Activated naive CD8-positive, alpha-beta T cell treated with anti-CD3 and anti-CD28 coated beads for 36 hours (primary cell): ENCODE results near the gene IL17RC. TPM values are rescaled to one million over a fixed set of nuclear protein-coding genes. Genes with fewer than 3 reads are reported as not detected.

Experiments used
- DNase-seq: peaks from one replicate; pipeline ENCODE4 v3.0.0; 2021
- H3K27ac Mint-ChIP-seq: one replicate; pipeline ENCODE4 v1.8.0; 2022; ENCODE audit warnings: mild to moderate bottlenecking, moderate library complexity, mixed read lengths
- H3K27me3 Mint-ChIP-seq: one replicate; pipeline ENCODE4 v1.8.0; 2022; ENCODE audit warnings: mild to moderate bottlenecking, mixed read lengths
- H3K36me3 Mint-ChIP-seq: one replicate; pipeline ENCODE4 v1.8.0; 2021; ENCODE audit warnings: mild to moderate bottlenecking, mixed read lengths
- H3K4me1 Mint-ChIP-seq: one replicate; pipeline ENCODE4 v1.8.0; 2021; ENCODE audit warnings: mixed read lengths
- H3K4me3 Mint-ChIP-seq: one replicate; pipeline ENCODE4 v1.8.0; 2022; ENCODE audit warnings: mild to moderate bottlenecking, moderate library complexity, mixed read lengths
- H3K9me3 Mint-ChIP-seq: one replicate; pipeline ENCODE4 v1.8.0; 2022; ENCODE audit warnings: mixed read lengths
- total RNA-seq, 2 experiments: library from RNA; stranded (reverse); gene quantifications; one replicate each; pipeline ENCODE4 v1.2.3, GENCODE V29; 2021

The IL17RC gene
- total RNA-seq, 2 experiments from 2014 or later = 0.36 to 0.60 TPM

DNA sequence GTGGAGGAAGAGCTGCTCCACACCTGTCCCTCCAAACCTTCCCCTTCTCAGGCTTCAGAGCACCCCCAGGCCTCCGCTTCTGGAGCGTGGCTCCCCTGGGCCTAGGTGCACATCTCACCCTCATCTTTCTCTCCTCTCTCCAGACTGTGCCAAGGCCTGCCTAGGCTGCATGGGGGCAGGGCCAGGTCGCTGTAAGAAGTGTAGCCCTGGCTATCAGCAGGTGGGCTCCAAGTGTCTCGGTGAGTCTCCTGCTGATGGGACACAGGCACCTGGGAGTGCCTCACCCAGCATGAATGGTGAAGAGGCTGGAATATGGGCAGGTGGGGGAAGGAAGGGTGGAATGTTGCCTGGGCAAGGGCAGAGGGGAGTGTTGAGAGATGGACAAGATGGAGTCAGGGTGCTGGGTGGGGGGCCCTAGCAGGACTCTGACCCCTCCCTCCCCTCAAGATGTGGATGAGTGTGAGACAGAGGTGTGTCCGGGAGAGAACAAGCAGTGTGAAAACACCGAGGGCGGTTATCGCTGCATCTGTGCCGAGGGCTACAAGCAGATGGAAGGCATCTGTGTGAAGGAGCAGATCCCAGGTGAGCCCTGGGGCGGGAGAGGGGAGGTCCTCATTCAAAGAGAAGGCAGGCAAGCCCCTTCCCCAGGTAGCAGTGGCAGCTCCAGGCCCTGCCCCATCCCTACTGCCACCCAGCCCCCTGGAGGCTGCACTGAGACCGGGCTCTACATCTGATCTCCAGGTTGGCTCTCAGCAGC lies 26.2 kb downstream of the IL17RC start:
- Mint-ChIP-seq H3K27me3 (no peaks in the 10 kb centered on the region), H3K9me3 (no peaks in the 10 kb centered on the region), H3K27ac (no peak overlapping the region), H3K36me3 (peaks cover 10% of the 10 kb centered on the region), H3K4me3 (no peak overlapping the region), H3K4me1 (no peaks in the 10 kb centered on the region)
- no peak for DNase-seq

DNA sequence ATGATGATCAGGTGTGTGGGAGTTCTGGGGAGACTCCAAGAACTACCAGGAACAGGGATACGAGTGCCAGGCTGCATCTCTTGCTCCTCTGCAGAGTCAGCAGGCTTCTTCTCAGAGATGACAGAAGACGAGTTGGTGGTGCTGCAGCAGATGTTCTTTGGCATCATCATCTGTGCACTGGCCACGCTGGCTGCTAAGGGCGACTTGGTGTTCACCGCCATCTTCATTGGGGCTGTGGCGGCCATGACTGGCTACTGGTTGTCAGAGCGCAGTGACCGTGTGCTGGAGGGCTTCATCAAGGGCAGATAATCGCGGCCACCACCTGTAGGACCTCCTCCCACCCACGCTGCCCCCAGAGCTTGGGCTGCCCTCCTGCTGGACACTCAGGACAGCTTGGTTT lies 27.4 kb downstream of the IL17RC start:
- Mint-ChIP-seq H3K27ac (no peak overlapping the region), H3K4me3 (no peak overlapping the region), H3K4me1 (no peaks in the 10 kb centered on the region), H3K9me3 (no peaks in the 10 kb centered on the region), H3K27me3 (no peaks in the 10 kb centered on the region), H3K36me3 (peaks cover 10% of the 10 kb centered on the region)
- DNase-seq = no peak

DNA sequence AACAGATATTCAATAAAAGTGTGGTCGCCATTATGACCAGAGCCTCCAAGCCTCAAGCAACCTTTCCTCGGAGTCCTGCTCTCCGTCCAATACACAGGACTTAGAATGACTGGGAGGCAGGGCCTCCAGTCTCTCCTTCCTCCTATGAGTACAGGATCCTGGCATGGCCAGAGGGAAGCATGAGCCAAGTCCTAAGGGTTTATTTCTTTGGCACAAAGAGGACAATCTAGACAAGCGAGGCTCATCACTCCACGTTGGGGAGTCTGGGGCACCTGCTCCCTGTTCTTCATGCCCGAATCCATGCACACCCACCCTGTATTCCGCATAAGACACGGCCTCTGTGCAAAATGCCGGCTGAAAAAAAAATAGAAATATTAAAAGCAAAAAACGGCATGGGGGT lies 28.5 kb downstream of the IL17RC start:
- no peak for DNase-seq
- Mint-ChIP-seq H3K4me1 (no peaks in the 10 kb centered on the region), H3K27me3 (no peaks in the 10 kb centered on the region), H3K9me3 (no peaks in the 10 kb centered on the region), H3K4me3 (no peak overlapping the region), H3K36me3 (peaks cover 10% of the 10 kb centered on the region), H3K27ac (no peak overlapping the region)

DNA sequence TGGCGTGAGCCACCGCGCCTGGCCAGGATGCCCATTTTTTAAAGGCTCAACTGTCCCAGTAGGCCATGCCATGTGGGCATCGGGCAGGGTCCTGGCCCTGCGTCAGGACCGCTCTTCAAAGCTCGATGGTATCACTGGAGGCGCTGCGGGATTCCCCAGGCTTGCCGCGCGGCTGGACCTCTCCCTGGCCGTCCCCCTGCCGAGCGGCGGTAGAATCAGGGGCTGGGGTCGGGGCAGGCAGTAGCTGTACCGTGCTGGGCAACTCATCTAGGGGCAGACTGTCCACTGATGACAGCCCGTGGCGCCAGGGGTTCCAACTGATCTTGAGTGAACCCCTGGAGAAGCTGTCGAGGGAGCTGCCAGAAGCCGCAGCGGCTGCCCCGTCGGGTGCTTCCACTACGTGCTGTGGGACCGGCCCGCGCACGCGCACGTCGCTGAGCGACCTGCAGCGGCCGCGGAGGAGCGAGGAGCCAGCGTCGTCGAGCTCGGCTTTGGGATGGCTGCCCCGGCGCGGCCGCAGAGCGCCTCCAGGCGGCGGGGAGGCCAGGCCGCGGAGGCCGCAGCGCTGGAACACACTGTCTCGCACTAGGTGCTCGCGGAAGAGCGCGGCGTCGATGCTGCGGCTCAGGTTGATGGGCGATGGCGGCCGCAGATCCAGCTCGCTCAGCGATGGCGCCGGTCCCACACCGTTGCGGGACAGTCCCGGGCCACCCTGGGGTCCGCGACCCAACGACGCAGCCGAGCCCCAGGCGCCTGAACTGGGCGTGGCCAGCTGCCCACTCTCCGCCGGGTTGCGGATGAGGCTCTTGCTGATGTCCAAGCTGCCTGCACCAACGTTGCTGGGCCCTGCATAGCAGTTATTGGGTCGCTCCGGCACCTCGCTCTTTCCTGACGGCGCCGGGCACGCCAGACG lies 29.5 kb downstream of the IL17RC start:
- H3K27ac Mint-ChIP-seq = peak overlapping the region; percentile 83

DNA sequence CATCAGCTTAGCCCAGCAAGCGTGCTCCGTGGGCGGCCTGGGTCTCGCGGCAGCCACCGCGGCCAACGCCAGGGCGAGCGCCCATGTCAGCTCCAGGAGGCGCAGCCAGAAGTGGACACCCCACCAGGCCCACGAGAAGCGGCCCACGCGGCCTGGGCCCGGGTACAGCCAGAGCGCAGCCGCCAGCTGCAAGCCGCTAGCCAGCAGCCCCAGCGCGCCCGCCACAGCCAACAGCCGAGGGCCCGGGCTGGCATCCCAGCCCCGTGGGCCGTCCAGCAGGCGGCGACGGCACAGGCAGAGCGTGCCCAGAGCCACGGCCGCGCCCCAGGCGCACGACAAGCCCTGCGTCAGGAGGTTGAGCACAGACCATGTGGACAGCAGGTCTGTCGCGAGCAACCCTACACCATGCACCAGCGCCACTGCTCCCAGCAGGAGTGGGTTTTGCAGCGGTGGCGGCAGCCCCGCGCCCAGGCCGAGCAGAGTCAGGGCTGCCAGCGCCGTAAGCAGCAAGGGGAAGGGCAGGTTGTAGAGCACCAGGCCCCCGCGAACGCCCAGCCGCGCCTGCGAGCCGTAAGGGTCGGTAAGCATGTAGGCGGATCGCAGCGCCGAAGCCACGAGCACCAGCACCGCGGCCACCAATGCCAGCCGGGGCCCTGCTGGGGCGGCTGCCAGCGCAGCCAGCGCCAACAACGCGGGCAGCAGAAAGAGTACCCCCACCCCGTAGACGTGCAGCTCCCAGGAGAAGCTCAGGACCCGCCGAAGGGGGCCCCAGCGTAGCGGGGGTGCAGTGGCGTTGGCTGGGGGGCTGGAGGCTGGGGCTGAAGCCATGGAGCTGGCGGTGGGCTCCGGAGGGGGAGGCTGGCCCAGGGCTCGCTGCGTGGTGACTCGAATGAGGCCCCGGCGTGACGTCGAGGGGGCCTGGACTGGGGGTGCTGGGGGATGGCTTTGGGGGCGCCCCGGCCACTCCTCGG lies 30.4 kb downstream of the IL17RC start:
- Mint-ChIP-seq H3K4me3 (no peak overlapping the region), H3K9me3 (no peaks in the 10 kb centered on the region), H3K27me3 (no peaks in the 10 kb centered on the region), H3K4me1 (peaks cover 11% of the 10 kb centered on the region), H3K36me3 (peaks cover 11% of the 10 kb centered on the region), H3K27ac (no peak overlapping the region)
- DNase-seq = no peak

More for the DNA sequence above, 29.5 kb downstream of the IL17RC start:
- no peaks in the 10 kb centered on the region for H3K9me3 Mint-ChIP-seq
- H3K4me3 Mint-ChIP-seq = peak overlapping the region; percentile 78
- H3K4me1 Mint-ChIP-seq = peaks cover 8% of the 10 kb centered on the region
- H3K36me3 Mint-ChIP-seq = peaks cover 11% of the 10 kb centered on the region
- peak; percentile 87 for DNase-seq
- H3K27me3 Mint-ChIP-seq = no peaks in the 10 kb centered on the region

DNA sequence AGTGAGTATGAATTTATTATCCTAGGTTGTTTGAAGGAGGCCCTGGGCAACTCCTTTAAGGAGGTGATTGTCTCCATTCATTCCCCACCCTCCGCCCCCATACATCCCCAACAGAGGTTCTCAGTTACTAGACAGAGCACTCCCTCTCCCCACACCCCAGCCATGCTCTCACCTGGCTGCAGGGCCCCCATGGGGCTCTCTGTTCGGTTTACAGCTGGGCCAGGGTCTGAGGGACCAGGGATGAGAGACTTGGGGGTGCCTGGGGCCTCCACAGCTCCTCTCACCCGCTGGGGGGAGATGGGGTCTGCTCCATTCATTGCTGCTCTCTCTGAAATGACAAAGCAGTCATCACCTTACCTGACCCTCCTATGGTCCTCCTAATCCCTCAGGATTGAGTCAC lies 31.7 kb downstream of the IL17RC start:
- H3K9me3 Mint-ChIP-seq = no peaks in the 10 kb centered on the region
- no peak for DNase-seq
- peaks cover 11% of the 10 kb centered on the region for H3K4me1 Mint-ChIP-seq
- H3K4me3 Mint-ChIP-seq = no peak overlapping the region
- H3K36me3 Mint-ChIP-seq = peaks cover 11% of the 10 kb centered on the region
- H3K27me3 Mint-ChIP-seq = no peaks in the 10 kb centered on the region
- no peak overlapping the region for H3K27ac Mint-ChIP-seq

DNA sequence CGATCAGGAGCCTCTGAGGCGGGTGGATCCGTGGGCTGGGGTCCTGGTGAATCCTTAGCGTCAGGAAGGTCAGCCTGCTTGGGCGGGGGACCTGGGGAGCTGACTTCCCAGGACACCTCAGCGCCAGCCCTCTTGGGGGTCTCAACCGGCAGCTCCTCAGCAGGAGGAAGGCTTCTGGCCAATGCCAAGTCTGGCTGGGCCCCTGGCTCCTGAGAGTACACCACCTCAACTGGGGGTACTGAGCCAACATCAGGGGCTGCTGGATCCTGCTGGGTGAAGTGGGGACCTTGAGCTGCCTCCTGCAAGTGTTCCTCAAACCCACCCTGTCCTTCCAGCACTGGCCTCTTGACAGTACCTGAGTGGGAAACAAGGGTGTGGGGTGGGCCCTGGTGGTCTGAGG lies 32.2 kb downstream of the IL17RC start:
- H3K4me1 Mint-ChIP-seq = peaks cover 11% of the 10 kb centered on the region
- H3K4me3 Mint-ChIP-seq = no peak overlapping the region
- peaks cover 10% of the 10 kb centered on the region for H3K36me3 Mint-ChIP-seq

DNA sequence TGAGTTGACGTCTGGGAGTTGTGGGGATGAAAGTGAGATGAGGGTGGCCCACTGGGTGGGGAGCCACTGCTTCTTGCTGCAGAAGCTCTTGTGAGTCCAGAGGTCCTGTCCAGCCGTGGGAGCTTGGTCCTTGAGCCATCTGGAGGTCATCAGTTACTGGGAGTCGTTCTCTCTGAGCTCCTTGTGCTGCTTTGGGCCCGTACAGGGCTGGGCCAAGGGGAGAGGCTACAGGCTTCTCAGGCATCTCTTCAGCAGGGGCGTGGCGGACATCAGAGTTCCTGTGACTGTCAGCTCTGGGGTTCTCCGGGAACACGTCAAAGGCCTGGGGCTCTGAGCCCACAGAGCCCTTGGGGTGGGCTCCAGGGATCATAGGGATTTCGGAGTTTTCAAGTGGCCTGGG lies 32.7 kb downstream of the IL17RC start:
- peaks cover 7% of the 10 kb centered on the region for H3K36me3 Mint-ChIP-seq
- no peaks in the 10 kb centered on the region for H3K27me3 Mint-ChIP-seq
- no peak for DNase-seq
- peaks cover 11% of the 10 kb centered on the region for H3K4me1 Mint-ChIP-seq
- no peaks in the 10 kb centered on the region for H3K9me3 Mint-ChIP-seq
- no peak overlapping the region for H3K27ac Mint-ChIP-seq
- H3K4me3 Mint-ChIP-seq = no peak overlapping the region

More for the DNA sequence above, 32.2 kb downstream of the IL17RC start:
- Mint-ChIP-seq H3K27ac (no peak overlapping the region), H3K27me3 (no peaks in the 10 kb centered on the region), H3K9me3 (no peaks in the 10 kb centered on the region)
- no peak for DNase-seq

DNA sequence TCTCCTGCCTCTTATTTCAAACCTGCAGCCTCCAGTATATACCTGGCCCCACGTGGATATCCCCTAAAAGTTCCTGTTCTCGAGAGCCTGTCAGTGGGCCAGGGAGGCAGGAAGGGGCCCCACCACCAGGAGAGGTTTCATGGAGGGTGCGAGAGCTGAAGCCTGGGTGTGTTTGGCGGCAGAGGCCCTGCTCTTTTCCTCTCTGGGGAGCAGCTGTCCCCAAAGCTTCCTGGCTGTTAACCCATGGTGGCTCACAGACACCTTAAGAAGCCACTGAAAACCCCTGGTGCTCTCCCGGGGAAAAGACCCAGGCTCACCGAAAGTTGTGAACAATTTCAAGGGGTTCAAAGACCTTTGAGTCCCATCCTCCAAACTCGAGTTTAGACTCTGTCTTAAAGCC lies 34.2 kb downstream of the IL17RC start:
- H3K9me3 Mint-ChIP-seq = no peaks in the 10 kb centered on the region
- peaks cover 4% of the 10 kb centered on the region for H3K36me3 Mint-ChIP-seq
- H3K27ac Mint-ChIP-seq = peak overlapping the region; percentile 65
- no peaks in the 10 kb centered on the region for H3K27me3 Mint-ChIP-seq
- peaks cover 11% of the 10 kb centered on the region for H3K4me1 Mint-ChIP-seq
- peak overlapping the region; percentile 85 for H3K4me3 Mint-ChIP-seq
- peak; percentile 22 for DNase-seq

DNA sequence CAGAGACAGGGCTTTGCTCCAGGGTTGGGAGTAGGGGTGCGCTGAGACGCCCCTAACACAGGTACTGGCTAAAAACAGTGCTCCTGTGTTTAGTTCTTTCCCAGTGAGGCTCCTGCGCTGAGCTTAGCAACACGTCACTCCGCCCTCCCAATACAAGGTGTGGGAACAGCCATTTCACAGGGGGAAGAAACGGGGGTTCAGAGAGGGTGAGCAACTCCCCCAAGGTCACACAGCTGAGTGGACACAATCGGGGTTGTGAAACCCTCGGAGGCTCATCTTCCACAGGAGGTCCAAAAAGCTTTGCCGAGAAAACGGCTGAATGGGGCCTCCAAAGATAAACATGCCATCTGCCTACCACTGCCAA lies 34.7 kb downstream of the IL17RC start:
- no peak for DNase-seq
- Mint-ChIP-seq H3K27ac (peak overlapping the region; percentile 65), H3K36me3 (peaks cover 3% of the 10 kb centered on the region), H3K4me1 (peaks cover 11% of the 10 kb centered on the region), H3K9me3 (no peaks in the 10 kb centered on the region), H3K27me3 (no peaks in the 10 kb centered on the region), H3K4me3 (peak overlapping the region; percentile 85)

DNA sequence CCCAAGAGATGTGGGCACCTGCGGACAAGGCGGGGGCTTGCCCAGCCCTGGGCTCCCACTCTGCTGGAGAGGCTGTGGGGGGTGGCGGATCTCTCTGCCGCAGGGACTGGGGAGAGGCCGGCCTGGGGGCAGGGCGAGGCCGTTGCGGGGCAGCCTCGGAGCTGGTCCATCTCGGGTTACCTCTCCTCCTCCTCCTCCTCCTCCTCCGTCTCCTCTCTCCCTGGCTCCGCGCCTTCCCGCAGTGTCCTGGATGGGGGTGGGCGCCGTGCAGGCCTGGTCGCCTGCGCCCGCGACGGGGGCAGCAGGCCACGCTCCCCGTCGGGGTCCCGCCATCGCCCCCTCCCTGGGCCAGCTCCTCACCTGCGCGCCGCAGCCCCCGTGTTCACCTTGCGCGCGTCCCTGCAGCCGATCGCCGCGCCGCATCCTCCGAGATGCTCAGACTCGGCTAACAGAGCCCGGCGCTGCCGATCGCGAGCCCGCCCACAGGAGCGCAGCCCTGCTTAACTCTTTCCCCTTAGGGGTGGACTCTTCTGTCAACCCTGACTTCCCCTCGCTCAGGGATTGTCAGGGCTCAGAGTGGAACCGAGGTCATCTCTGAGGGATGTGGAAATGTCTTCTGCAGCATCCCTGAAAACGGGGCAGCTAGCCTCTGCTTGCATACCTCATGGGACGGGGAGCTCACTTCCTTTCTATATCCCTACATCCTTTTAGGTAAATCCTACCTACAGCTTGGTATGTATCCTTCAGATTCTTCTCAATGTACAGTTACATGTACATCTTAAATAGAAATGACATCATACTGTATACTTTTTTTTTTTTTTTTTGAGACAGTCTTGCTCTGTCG lies 35.3 kb downstream of the IL17RC start, which contains the start of gene PRRT3:
PRRT3 (minus strand) TSS at position 447 of the 844 bp plus-strand sequence. CDS start 2,293 bp downstream, outside the sequence.
- Mint-ChIP-seq H3K36me3 (peaks cover 3% of the 10 kb centered on the region), H3K9me3 (no peaks in the 10 kb centered on the region), H3K27ac (peak within 1 kb of the TSS; percentile 65), H3K4me1 (peaks cover 13% of the 10 kb centered on the region), H3K27me3 (no peaks in the 10 kb centered on the region), H3K4me3 (peak within 1 kb of the TSS; percentile 85)
- DNase-seq = peak; percentile 76

DNA sequence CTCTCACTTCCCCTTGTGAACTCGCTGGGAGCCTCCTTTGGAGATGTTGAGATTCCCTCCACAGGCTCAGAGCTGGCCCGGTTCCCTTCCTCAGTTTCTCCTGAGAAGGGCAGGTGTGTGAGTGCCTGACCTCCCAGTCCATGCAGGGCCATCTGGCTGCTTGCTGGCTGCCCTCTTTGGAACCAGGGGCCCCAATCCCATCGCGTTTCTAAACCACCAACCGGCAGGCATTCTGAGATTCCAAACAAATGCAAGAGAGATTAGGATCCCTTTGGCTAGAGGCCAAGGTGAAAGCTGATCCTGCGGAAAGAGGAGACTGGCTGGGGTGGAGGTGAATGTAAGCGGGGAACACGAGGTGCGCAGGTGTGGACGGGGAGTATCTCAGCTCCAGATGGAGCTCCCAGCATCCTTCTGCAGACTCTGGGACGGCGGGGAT lies 38.2 kb downstream of the IL17RC start:
- Mint-ChIP-seq H3K4me1 (peaks cover 16% of the 10 kb centered on the region), H3K36me3 (peaks cover 3% of the 10 kb centered on the region)

DNA sequence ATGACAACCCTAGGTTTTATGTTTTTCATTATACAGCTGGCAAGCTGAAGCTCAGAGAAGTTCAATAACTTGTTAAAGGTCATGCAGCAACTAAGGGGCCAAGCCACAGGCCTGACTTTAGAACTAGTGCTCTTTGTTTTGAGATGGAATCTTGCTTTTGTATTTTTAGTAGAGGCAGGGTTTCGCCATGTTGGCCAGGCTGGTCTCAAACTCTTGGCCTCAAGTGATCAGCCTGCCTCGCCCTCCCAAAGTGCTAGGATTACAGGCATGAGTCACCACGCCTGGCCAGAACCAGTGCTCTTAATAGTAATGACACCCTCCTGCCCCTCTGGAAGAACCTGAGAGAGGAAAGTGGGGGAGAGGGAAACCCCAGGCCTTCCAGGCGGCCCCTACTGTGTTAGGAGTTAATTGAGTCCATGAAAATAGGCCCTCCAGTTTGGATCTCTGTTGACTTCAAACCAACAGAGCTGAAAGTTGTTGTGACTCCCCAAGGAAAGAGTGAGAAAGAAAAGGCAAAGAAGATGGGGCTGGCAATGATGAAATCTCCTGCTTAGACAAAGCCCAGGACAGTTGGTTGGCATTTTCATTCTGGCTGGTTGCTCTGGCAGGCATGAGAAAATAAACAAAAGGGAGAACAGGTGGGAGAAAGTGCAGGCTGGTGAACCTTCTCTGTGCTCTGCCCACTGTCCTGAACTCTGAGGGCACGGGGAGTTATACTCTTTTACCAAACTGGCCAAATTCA lies 38.9 kb downstream of the IL17RC start:
- no peak overlapping the region for H3K4me3 Mint-ChIP-seq
- DNase-seq = no peak
- H3K27me3 Mint-ChIP-seq = no peaks in the 10 kb centered on the region
- peak overlapping the region; percentile 7 for H3K27ac Mint-ChIP-seq
- peaks cover 3% of the 10 kb centered on the region for H3K36me3 Mint-ChIP-seq
- H3K4me1 Mint-ChIP-seq = peaks cover 14% of the 10 kb centered on the region
- H3K9me3 Mint-ChIP-seq = no peaks in the 10 kb centered on the region

More for the DNA sequence above, 38.2 kb downstream of the IL17RC start:
- Mint-ChIP-seq H3K4me3 (no peak overlapping the region), H3K27ac (no peak overlapping the region), H3K9me3 (no peaks in the 10 kb centered on the region), H3K27me3 (no peaks in the 10 kb centered on the region)
- no peak for DNase-seq
